HCT116 (cell line): Measurements from ENCODE around the gene EXD3. TPM values are rescaled to one million over a fixed set of nuclear protein-coding genes. Genes with fewer than 3 reads are reported as not detected.

ENCODE experiments used
- CTCF ChIP-seq, 3 experiments: fragments of 200-600 bp in 1 of 3; sonication (generic) in 1 of 3; IDR thresholded peaks in 2 of 3; conservative IDR thresholded peaks in 1 of 3; 2 replicates each; pipeline ENCODE4 v1.5.1; 2012 to 2017; ENCODE audit warnings: low read depth in 2 of 3, low read length in 2 of 3, antibody characterized with exemption in 1 of 3, borderline replicate concordance in 1 of 3, control low read depth in 1 of 3, mild to moderate bottlenecking in 1 of 3, mixed read lengths in 1 of 3, mixed run types in 1 of 3, moderate library complexity in 1 of 3; ENCODE audit not compliant: insufficient read depth in 1 of 3
- EGR1 ChIP-seq: IDR thresholded peaks from 2 replicates; pipeline ENCODE4 v1.6.1; 2012; ENCODE audit warnings: low read depth
- REST ChIP-seq: IDR thresholded peaks from 2 replicates; pipeline ENCODE4 v1.6.1; 2012; ENCODE audit warnings: low read depth
- SIN3A ChIP-seq: IDR thresholded peaks from 2 replicates; pipeline ENCODE4 v1.6.1; 2012; ENCODE audit warnings: low read depth
- total RNA-seq: library from RNA; stranded (reverse); gene quantifications from one replicate; pipeline ENCODE4 v1.2.1, GENCODE V29; 2021; ENCODE audit not compliant: unreplicated experiment
- TF ChIP-seq, protein P1 (sequence below): IDR thresholded peaks from 2 replicates; pipeline ENCODE4 v1.6.1; 2012
- TF ChIP-seq, protein P2 (sequence below): IDR thresholded peaks from 2 replicates; pipeline ENCODE4 v1.6.1; 2011; ENCODE audit warnings: mild to moderate bottlenecking, low read length, moderate library complexity; ENCODE audit not compliant: insufficient replicate concordance; ENCODE audit errors: extremely low read depth

The EXD3 gene
- total RNA-seq, 1 experiment from 2014 or later = 25.4 TPM

DNA sequence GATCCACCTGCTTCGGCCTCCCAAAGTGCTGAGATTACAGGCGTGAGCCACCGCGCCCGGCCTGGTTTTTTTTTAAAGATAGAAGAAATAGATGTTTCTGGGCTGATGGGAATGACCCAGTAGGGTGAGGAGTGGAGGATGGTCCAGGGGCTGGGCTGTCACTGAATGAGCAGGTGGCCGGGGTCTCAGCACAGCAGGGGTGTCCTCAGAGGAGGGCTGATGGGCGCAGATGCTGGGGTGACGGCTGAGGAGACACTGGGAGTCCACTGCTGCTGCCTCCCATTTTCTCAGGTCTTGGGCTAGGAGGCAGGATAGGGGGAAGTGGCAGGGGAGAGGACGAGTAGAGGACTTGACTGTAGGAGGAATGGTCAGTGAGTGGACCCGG is 147.8 kb downstream of the EXD3 start (continued):
- no peak for TF ChIP-seq REST
- TF ChIP-seq, protein P1, sequence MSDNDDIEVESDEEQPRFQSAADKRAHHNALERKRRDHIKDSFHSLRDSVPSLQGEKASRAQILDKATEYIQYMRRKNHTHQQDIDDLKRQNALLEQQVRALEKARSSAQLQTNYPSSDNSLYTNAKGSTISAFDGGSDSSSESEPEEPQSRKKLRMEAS = no peak
- no peak for TF ChIP-seq SIN3A
- TF ChIP-seq, protein P2, sequence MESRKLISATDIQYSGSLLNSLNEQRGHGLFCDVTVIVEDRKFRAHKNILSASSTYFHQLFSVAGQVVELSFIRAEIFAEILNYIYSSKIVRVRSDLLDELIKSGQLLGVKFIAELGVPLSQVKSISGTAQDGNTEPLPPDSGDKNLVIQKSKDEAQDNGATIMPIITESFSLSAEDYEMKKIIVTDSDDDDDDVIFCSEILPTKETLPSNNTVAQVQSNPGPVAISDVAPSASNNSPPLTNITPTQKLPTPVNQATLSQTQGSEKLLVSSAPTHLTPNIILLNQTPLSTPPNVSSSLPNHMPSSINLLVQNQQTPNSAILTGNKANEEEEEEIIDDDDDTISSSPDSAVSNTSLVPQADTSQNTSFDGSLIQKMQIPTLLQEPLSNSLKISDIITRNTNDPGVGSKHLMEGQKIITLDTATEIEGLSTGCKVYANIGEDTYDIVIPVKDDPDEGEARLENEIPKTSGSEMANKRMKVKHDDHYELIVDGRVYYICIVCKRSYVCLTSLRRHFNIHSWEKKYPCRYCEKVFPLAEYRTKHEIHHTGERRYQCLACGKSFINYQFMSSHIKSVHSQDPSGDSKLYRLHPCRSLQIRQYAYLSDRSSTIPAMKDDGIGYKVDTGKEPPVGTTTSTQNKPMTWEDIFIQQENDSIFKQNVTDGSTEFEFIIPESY = no peak
- no peak for TF ChIP-seq EGR1
- TF ChIP-seq CTCF (IDR thresholded peaks at IDR 0.05 in 2 of 3, conservative IDR thresholded peaks at IDR 0.05 in 1 of 3; ENCODE audit: borderline replicate concordance in 1 of 3, insufficient read depth in 1 of 3, low read depth in 2 of 3, low read length in 2 of 3) = no peak
